ENCODE results near the gene TMEM221.

Gene TMEM221

DNA sequence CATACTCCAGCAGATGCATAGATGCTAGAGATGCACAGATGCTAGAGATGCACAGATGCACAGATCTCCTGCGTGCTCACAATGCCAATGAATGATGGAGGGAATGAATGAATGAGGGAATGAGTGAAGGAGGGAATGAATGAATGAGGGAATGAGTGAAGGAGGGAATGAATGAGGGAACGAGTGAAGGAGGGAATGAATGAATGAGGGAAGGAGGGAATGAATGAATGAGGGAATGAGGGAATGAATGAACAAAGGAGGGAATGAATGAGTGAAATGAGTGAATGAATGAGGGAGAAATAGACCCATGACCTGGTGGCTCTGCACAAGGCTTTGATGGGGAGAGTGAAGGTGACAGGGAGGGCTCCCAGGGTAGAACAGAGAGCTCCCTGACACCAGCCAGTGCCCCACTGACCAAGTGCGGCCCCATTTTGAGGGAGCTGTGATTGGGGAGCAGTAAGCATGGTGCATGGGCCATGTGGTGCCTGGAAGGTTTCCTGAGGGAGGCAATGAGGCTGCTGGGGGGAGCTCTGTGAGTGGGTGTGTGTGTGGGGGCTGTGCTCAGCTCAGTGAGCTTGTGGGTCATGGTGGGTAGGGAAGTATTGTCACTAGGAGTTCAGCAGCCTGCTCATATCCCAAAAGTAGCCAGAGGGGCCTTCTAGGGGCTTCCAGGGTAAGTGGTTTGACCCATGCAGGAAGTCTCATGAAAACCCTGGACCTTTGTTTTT, 34.6 kb upstream of the TMEM221 start:
- TF ChIP-seq EZH2phosphoT487 (IDR thresholded peaks at IDR 0.05; ENCODE audit: borderline replicate concordance): no peak
- TF ChIP-seq, protein P1, sequence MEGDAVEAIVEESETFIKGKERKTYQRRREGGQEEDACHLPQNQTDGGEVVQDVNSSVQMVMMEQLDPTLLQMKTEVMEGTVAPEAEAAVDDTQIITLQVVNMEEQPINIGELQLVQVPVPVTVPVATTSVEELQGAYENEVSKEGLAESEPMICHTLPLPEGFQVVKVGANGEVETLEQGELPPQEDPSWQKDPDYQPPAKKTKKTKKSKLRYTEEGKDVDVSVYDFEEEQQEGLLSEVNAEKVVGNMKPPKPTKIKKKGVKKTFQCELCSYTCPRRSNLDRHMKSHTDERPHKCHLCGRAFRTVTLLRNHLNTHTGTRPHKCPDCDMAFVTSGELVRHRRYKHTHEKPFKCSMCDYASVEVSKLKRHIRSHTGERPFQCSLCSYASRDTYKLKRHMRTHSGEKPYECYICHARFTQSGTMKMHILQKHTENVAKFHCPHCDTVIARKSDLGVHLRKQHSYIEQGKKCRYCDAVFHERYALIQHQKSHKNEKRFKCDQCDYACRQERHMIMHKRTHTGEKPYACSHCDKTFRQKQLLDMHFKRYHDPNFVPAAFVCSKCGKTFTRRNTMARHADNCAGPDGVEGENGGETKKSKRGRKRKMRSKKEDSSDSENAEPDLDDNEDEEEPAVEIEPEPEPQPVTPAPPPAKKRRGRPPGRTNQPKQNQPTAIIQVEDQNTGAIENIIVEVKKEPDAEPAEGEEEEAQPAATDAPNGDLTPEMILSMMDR (conservative IDR thresholded peaks at IDR 0.05; ENCODE audit: low read length): no peak

DNA sequence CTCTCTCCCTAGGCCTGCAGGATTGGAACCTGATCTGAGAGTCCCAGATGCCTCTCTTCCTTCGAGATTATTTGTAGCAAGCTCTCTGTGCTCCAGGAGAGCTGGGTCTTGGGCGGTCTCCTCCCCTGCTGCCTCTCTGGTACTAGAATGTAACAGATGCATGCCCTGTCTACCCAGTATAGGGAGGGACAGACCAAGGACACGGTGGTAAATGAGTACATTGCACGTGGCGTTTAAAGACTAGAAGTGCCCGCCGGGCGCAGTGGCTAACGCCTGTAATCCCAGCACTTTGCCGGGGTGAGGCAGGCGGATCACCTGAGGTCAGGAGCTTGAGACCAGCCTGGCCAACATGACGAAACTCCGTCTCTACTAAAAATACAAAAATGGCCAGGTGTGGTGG, 33.5 kb upstream of the TMEM221 start:
- Histone ChIP-seq H3K27me3 (ENCODE audit: insufficient read depth, low read length, poor library complexity, severe bottlenecking) (no peaks in the 10 kb centered on the region), H4K20me1 (ENCODE audit: insufficient read depth, low read length, poor library complexity, severe bottlenecking) (no peaks in the 10 kb centered on the region), H3K4me1 (ENCODE audit: insufficient read depth, low read length, poor library complexity, severe bottlenecking) (no peaks in the 10 kb centered on the region), H3K9me3 (ENCODE audit: insufficient read depth, low read depth, low read length) (no peaks in the 10 kb centered on the region), H3K4me3 (ENCODE audit: low read length, poor library complexity, severe bottlenecking) (no peak overlapping the region), H3K9me2 (replicated peaks; ENCODE audit: low read depth, low read length) (no peaks in the 10 kb centered on the region), H3K9ac (ENCODE audit: low read depth, low read length, poor library complexity, severe bottlenecking) (no peak overlapping the region), H3K79me2 (ENCODE audit: insufficient read depth, low read length) (no peaks in the 10 kb centered on the region), H3K36me3 (ENCODE audit: insufficient read depth, low read length) (no peaks in the 10 kb centered on the region), H3F3A (ENCODE audit: low read depth) (no peaks in the 10 kb centered on the region), H2AFZ (ENCODE audit: low read length) (no peak overlapping the region), H3K4me2 (ENCODE audit: low read depth, low read length, poor library complexity, severe bottlenecking) (no peak overlapping the region)
- TF ChIP-seq, protein P1 (conservative IDR thresholded peaks at IDR 0.05; ENCODE audit: low read length): no peak
- TF ChIP-seq EZH2phosphoT487 (IDR thresholded peaks at IDR 0.05; ENCODE audit: borderline replicate concordance): no peak

More for the DNA sequence above, 34.6 kb upstream of the TMEM221 start:
- no peak overlapping the region for H3K4me2 ChIP-seq (ENCODE audit: low read depth, low read length, poor library complexity, severe bottlenecking)
- H3F3A ChIP-seq (ENCODE audit: low read depth): no peaks in the 10 kb centered on the region
- no peak overlapping the region for H3K4me3 ChIP-seq (ENCODE audit: low read length, poor library complexity, severe bottlenecking)
- H3K79me2 ChIP-seq (ENCODE audit: insufficient read depth, low read length): no peaks in the 10 kb centered on the region
- H4K20me1 ChIP-seq (ENCODE audit: insufficient read depth, low read length, poor library complexity, severe bottlenecking): no peaks in the 10 kb centered on the region
- no peaks in the 10 kb centered on the region for H3K9me3 ChIP-seq (ENCODE audit: insufficient read depth, low read depth, low read length)
- H3K36me3 ChIP-seq (ENCODE audit: insufficient read depth, low read length): no peaks in the 10 kb centered on the region
- H3K4me1 ChIP-seq (ENCODE audit: insufficient read depth, low read length, poor library complexity, severe bottlenecking): no peaks in the 10 kb centered on the region
- H2AFZ ChIP-seq (ENCODE audit: low read length): no peak overlapping the region
- no peaks in the 10 kb centered on the region for H3K27me3 ChIP-seq (ENCODE audit: insufficient read depth, low read length, poor library complexity, severe bottlenecking)
- no peak overlapping the region for H3K9ac ChIP-seq (ENCODE audit: low read depth, low read length, poor library complexity, severe bottlenecking)
- H3K9me2 ChIP-seq (replicated peaks; ENCODE audit: low read depth, low read length): no peaks in the 10 kb centered on the region

DNA sequence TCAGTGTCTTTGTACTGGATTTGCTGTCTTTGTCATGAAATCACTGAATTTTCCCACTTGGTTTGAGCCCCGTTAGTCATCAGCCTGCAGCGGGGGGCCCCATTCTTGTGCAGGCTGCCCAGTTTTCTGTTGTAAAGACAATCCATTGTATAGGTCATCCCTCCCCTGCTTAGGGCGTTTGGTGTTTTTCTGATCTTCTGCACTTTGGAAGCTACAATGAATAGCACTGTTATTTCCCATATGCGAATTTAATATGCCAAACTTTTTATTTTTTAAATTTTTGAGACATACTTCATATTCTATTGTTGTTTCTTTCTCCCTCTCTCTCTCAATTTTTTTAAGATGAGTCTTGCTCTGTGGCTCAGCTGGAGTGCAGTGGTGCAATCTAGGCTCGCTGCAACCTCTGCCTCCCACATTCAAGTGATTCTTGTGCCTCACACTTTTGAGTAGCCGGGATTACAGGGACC, 30.9 kb upstream of the TMEM221 start:
- Histone ChIP-seq H3F3A (ENCODE audit: low read depth) (no peaks in the 10 kb centered on the region), H3K27me3 (ENCODE audit: insufficient read depth, low read length, poor library complexity, severe bottlenecking) (no peaks in the 10 kb centered on the region), H3K9me2 (replicated peaks; ENCODE audit: low read depth, low read length) (no peaks in the 10 kb centered on the region), H3K4me1 (ENCODE audit: insufficient read depth, low read length, poor library complexity, severe bottlenecking) (no peaks in the 10 kb centered on the region), H3K4me3 (ENCODE audit: low read length, poor library complexity, severe bottlenecking) (no peak overlapping the region), H2AFZ (ENCODE audit: low read length) (no peak overlapping the region), H3K36me3 (ENCODE audit: insufficient read depth, low read length) (no peaks in the 10 kb centered on the region), H3K9ac (ENCODE audit: low read depth, low read length, poor library complexity, severe bottlenecking) (no peak overlapping the region), H3K4me2 (ENCODE audit: low read depth, low read length, poor library complexity, severe bottlenecking) (no peak overlapping the region), H4K20me1 (ENCODE audit: insufficient read depth, low read length, poor library complexity, severe bottlenecking) (no peaks in the 10 kb centered on the region), H3K9me3 (ENCODE audit: insufficient read depth, low read depth, low read length) (no peaks in the 10 kb centered on the region), H3K79me2 (ENCODE audit: insufficient read depth, low read length) (no peaks in the 10 kb centered on the region)
- no peak for TF ChIP-seq EZH2phosphoT487 (IDR thresholded peaks at IDR 0.05; ENCODE audit: borderline replicate concordance)
- TF ChIP-seq, protein P1 (conservative IDR thresholded peaks at IDR 0.05; ENCODE audit: low read length): no peak
